GM10248 (cell line): ENCODE data around the gene MITF.

Source experiments
- CTCF ChIA-PET: fragments of 300-600 bp; sonication (Branson Sonifier 250); formaldehyde crosslinking; extraction: SDS; loops from one replicate; lab custom pipeline; 2021; ENCODE audit warnings: antibody characterized with exemption; lab: Yijun Ruan, JAX
- POLR2A ChIA-PET: fragments of 350-650 bp; sonication (Branson Sonifier 250); formaldehyde crosslinking; extraction: SDS; loops from one replicate; lab custom pipeline; 2020; ENCODE audit warnings: antibody characterized with exemption; lab: Yijun Ruan, JAX
- DNase-seq: peaks from one replicate; pipeline ENCODE4 v3.0.0; 2012; ENCODE audit errors: extremely low spot score
- TF ChIP-seq, protein P1 (sequence below): IDR thresholded peaks from 2 replicates; pipeline ENCODE4 v1.5.1; 2012; ENCODE audit warnings: mild to moderate bottlenecking, low read depth; ENCODE audit errors: extremely low read depth, missing control alignments, control extremely low read depth

The MITF gene

DNA sequence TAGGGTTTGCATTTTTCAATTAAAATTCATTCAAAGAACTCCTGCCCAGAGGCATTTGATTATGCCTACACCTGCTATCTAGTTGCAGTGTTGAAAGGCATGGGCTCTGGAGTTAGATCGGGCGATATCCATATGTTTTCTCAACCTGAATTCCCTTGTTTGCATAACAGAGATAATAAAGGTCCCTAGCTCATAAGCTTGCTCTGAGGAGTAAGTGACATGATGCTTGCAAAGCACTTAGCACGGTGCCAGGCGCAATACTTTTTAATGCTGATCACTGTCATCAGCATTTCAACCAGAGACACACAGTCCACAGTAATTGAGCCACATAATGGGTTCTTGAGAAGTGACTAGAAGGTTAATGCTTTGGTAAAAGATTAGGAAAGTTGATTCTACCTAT is 154.0 kb downstream of the MITF start:
- no peak for DNase-seq
- CTCF ChIA-PET, result interaction anchor here (1.1 kb wide), 1 partner anchor 29 kb away, joined by 3 read pairs; no protein-coding TSS in a partner anchor
- TF ChIP-seq, protein P1, sequence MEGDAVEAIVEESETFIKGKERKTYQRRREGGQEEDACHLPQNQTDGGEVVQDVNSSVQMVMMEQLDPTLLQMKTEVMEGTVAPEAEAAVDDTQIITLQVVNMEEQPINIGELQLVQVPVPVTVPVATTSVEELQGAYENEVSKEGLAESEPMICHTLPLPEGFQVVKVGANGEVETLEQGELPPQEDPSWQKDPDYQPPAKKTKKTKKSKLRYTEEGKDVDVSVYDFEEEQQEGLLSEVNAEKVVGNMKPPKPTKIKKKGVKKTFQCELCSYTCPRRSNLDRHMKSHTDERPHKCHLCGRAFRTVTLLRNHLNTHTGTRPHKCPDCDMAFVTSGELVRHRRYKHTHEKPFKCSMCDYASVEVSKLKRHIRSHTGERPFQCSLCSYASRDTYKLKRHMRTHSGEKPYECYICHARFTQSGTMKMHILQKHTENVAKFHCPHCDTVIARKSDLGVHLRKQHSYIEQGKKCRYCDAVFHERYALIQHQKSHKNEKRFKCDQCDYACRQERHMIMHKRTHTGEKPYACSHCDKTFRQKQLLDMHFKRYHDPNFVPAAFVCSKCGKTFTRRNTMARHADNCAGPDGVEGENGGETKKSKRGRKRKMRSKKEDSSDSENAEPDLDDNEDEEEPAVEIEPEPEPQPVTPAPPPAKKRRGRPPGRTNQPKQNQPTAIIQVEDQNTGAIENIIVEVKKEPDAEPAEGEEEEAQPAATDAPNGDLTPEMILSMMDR, result no peak
- POLR2A ChIA-PET, result no interaction called here

DNA sequence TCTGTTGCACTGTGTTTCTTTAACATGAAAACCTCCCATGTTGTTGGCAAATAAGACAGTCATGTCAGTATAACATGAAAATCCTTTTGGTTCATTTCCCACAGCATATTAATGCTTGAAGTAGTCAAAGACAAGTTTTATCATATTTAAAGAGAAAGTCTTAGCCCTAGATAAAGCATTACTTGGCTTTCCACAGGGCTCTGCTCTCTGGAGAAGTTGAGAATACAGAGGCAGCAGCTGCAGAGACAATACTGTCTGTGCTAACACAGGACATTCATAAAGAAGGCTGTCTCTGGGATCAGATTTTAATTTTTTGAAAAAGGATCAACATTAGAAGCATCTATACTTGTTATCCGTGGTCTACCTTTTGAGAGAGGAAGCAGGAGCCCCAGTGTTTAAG is 156.8 kb downstream of the MITF start:
- CTCF ChIA-PET, result no interaction called here
- TF ChIP-seq, protein P1, result no peak

DNA sequence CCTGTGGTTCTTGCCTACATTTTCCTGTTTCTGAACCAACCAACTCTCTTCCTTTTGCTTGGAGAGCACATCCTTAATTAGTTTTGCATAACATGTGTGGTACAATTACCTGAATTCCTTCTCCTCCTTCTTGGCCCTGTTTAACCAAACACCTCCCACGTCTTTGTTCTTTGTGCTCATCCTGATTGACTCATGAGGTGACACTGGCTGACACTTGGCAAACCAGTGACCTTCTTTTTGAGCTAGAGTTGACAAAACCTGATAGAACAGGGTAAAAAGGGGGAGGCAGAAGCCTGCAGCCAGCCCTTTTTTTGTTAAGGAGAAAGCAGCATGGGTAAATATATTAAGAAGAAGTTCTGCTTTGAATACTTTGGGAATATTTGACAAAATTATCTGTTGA is 161.1 kb downstream of the MITF start:
- POLR2A ChIA-PET, result no interaction called here
- CTCF ChIA-PET, result interaction anchor here (1.1 kb wide), 1 partner anchor 49 kb away, joined by 3 read pairs; no protein-coding TSS in a partner anchor
- DNase-seq, result no peak
- TF ChIP-seq, protein P1, result no peak

More for the DNA sequence above, 156.8 kb downstream of the MITF start:
- DNase-seq, result no peak
- POLR2A ChIA-PET, result no interaction called here

DNA sequence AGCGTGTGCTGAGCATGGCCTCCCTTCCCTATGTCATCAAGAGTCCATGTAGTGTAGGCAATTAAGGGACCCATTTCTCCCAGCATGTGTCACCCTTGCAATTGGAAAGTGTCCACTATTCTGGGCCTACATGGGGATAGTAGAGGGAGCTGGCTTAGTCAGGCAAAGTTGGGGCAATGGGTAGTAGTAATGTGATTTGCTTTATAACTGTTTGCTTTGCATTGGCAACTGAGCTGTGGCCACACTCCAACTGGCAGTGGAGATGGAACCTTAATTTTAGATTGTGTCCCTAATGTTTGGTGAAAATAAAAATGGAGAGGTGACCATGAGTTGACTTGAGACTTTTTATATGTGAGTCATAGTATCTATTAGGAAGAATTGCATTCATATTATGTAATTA is 162.5 kb downstream of the MITF start:
- TF ChIP-seq, protein P1, result no peak
- ChIA-PET CTCF (interaction anchor here (1.6 to 1.8 kb wide), 2 partner anchors 10 to 20 kb away, joined by 4 read pairs; no protein-coding TSS in a partner anchor), POLR2A (no interaction called here)
- no peak for DNase-seq

DNA sequence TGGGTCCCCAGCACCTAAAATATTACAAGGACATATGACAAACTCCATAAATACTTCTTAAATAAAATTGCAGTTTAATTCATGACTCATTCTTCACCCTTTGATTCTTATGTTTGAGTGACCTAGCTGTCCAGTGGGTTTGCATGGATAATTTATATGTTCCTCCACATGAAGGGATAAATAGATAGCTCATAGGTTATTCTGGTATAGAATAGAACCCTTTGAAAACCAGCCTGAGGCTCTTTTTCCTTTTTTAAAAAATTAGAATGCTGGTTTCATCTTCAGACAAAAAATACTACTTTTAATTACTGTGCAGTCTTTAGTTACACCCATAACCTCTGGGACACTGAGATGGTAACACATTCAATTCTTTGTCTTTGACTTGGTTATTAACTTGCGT is 163.1 kb downstream of the MITF start:
- ChIA-PET POLR2A (no interaction called here), CTCF (interaction anchor here (1.6 to 1.8 kb wide), 2 partner anchors 10 to 19 kb away, joined by 4 read pairs; no protein-coding TSS in a partner anchor)
- no peak for DNase-seq
- TF ChIP-seq, protein P1, result no peak

DNA sequence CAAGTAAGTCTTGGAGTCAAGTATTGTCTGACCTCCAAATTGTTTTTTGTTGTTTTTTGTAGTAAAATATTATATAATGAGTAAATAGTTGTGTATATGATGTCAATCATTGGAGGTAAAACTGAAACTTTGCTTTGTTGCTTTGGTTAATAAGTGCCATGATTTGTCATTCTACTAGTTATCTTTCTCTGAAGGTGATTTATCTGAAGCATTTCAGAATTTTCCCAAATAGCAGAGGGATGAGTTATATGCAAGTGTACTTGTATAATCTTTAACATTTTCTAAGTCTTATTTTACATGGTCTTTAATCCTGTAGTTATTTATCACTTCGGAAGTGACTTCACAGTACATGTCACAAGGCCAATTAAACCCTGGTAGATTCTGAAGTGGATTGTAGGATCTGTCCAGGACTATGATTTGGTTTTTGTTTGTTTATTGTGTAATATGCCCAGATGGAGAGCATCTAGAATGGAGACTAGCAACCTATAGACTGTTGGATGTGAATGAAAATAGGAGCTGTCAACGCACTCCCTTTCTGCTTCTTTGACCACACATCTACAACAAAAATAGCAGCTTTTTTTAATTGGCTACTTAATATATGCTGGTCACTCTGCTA is 167.2 kb downstream of the MITF start:
- POLR2A ChIA-PET, result no interaction called here
- CTCF ChIA-PET, result no interaction called here
- TF ChIP-seq, protein P1, result no peak

More for the DNA sequence above, 167.2 kb downstream of the MITF start:
- DNase-seq, result no peak
